ENCODE measurements around the gene APOL3.
"Not testable (repeated sequence)": the region's sequence is repeated elsewhere in the genome, so short reads cannot be mapped to it uniquely, and the experiment has no call there.

APOL3 gene

DNA sequence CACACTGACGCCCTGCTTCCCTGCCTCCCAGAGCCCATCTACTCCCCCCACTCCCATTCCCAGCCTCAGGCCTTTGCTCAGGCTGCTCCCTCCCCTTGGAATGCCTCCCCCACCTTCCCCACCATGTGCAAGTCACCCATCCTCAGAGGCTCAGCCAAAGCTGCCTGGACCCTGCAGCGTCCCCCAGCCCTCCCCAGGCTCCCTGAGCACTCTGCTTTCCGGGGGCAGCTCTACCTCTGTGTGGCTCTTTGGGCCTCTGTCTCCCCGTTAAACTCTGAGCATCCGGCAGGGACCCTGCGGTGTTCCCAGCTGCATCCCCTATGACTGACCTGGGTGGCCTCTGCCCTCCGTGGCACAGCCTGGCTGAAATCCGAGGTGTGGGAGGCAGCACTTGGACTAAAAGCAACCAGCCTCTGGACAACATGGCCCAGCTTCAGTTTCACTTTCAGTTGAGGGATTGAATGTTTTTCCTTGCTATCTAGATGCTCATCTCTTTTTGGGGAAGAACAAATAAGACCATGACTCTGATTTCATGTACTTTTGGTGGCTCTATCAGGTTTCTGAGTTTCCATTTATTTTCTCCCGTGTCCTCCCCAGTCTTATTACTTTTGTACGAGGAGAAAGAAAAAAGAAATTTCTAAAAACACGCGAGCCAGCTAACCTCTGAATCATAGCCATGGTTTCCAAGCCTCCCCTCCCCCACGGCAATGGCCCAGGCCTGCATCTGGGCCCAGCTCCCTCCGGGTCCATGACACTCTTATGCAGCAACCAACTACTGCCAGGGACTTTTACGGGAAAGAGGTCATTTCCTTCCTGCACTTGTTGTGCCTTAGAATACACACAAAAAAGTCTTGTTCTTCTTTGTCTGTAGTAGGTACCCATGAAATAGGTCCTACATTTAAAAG, 3.8 kb downstream of the APOL3 start:
- peak; percentile 48 to 60 (median 58) for DNase-seq

DNA sequence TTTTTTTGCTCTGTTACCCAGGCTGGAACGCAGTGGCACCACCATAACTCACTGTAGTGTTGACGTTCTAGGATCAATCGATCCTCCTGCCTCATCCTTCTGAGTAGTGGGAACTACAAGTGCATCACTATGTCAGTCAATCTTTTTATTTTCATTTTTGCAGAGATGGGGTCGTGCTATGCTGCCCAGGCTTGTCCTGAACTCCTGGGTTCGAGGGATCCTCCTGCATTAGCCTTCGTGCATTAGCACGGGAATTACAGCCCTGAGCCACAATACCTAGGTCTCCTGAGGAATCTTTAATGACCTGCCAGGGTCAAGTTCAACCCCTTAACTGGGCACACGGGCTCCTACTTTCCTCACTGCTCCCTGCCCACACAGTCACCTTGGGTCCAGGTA, 4.4 kb downstream of the APOL3 start:
- DNase-seq, result no peak

GRCh38 chr22:36155702-36156101, 4.9 kb downstream of the APOL3 start:
- DNase-seq, result no peak

DNA sequence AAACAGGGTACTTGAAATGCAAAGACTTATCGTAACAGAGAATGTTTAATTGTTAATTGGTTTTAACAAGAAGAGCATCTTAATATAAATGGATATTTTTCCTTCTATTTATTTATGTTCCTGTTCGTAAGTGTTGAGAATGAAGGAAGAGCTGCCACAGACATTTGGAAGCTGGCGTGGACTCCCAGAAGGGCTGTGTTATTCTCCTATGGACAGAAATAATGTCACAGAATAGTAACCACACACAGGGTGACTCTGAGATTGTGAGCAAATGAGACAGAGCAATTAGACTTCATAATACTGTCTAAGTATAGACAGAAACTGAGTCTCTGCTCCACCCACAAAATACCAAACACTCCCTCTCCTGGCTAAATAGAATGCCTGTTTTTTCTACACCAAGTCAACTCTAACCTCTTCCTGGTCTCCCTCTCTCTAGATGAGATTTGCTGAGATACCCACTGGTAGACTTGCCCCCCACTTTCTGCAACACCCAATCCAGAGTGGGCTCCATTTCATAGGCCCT, 6.1 kb downstream of the APOL3 start:
- no peak for DNase-seq

DNA sequence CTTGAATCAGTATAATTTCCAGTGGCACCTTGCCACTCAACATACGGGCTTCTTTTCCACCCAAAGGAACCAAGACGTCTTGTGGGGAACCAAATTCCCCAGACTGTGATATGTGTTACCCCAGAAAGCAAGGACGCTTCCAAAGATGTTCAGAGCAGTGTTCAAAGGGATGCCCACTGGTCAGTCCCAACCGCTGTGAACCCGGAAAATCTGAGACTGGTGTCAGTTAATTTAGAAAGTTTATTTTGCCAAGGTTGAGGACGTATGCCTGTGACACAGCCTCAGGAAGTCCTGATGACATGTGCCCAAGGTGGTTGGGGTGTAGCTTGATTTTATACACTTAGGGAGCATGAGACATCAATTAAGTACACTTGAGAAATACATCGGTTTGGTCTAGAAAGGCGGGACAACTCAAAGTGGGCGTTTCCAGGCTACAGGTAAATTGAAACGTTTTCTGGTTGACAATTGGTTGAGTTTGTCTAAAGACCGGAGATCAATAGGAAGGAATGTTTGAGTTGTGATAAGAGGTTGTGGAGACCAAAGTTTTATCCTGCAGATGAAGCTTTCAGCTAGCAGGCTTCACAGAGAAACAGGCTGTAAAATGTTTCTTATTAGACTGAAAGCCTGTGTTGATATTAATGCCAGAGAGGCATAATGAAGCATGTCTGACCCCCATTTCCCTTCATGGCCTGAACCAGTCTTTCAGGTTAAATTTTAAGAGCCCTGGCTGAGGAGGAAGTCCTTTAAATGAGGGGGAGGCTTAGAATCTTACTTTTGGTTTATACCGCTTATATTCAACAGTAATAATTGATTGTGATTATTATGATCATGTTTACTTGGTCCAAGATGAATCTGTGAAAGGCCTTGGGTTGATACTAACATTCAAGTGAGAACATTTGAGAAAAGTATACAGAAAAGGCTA, 6.8 kb downstream of the APOL3 start:
- DNase-seq, result no peak

- not testable (repeated sequence) for DNase-seq
These were observed 7.7 kb downstream of the APOL3 start for GRCh38 chr22:36152821-36153220.

GRCh38 chr22:36152088-36152487, 8.5 kb downstream of the APOL3 start:
- no peak for DNase-seq

- DNase-seq, result no peak
These were observed 9.5 kb downstream of the APOL3 start for GRCh38 chr22:36151006-36151595.

DNA sequence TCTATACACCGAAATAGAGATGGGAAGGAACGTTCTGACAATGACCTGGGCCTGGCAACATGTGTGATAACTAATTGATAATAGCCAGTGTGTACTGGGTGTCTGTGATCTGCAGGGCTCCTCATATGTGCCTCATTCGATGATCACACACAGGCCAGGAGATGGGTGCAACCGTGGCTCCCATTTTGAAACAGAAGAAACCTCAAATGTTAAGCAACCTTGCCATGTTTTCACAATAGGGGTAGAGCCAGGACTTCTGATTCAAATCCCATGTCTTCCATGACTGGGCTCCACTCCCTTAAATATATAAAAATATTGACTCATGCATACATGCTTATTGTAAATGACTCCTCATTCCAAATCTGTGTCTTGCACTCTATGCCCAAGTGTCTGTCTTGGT, 11.1 kb downstream of the APOL3 start:
- DNase-seq, result no peak

DNA sequence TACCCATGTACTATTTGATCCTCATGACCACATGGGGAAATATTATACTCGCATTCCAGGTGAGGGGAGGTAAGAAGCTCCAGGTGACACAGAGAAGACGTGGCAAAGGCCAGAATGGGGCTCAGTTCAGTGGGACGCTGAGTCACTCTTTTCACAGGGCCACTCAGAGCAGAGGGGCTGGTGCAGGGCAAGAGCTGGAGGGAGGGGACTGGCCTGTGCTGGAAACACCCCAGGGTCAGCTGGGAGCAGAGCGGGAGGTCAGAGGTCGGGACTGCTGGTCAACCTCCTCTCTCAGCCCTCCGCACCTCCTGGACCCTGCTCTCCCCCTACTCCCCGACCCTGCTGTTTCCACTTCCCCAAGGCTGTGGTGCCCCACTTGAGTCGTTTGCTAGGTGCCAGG, 12.1 kb downstream of the APOL3 start:
- no peak for DNase-seq

DNA sequence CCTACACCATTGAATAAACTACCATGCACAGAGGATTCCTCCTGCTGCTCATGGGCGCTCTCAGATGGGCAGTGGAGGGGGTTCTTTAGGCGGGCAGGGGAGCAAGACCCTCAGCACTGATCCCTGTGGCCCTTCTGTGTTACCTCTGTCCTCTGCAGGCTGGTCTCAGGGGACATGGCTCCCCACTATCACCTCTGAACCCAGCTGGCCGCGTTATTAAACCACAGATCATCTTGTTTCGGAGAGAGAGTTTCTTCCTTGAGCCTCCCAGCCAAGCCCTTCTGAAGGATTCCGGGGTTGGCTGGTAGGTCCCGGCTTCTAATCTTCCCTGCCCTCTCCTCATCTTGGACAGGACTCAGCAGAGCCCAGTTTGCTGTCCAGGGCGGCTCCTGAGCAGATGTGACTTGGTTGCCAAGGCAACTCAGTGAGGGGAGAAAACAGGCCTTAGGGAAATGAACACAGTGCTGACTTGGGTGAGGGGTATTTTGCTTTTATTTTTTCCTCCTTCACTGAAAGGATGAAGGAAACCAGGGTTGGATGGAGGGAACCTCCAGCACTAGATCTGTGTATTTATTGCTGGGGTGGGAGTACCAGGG, 13.3 kb downstream of the APOL3 start:
- no peak for DNase-seq

DNA sequence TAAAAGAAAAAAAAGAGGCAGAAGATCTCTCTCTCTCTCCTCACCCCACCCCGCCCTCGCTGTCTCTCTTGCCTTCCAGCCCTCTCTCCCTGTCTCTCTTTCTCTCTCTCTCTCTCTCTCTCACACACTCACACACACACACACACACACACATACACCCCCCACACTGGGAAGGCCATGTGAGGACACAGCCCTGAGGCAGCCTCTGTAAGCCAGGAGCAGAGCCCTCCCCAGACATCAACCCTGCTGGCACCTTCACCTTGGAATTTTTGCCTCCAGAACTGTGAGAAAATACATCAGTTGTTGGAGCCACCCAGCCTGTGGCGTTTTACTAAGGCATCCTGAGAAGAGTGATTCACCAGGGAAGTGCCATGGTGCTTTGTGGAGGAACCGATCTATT, 14.7 kb downstream of the APOL3 start:
- no peak for DNase-seq

GRCh38 chr22:36144886-36145541, 15.5 kb downstream of the APOL3 start:
- peak in 3 of 6 experiments; percentile 12 to 22 (median 12) for DNase-seq

DNA sequence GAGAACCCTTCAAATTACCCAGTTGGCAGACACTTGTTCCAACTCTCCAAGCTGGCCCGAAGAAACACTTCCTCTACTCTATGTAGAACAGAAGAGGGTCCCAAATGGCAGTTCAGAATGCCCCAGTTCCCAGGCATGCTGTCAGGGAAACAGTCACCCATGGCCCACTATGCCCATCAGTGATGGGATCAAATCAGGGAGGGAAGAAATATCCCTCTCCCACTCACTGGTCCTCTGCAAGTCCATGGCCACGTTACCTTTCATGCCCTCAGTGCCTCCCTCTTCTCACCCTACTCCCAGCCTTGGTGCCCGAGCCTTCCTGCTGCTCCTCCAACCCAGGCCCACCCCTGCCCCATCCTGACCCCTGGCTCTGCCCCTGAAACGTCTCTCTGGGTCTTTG, 16.6 kb downstream of the APOL3 start:
- DNase-seq, result no peak

- DNase-seq, result peak in 1 of 6 experiments; percentile 4
These were observed 17.3 kb downstream of the APOL3 start for GRCh38 chr22:36143066-36143815.

GRCh38 chr22:36141481-36141880, 19.1 kb downstream of the APOL3 start:
- DNase-seq, result no peak

- DNase-seq, result not testable (repeated sequence)
These were observed 21.8 kb downstream of the APOL3 start for GRCh38 chr22:36138709-36139108.

DNA sequence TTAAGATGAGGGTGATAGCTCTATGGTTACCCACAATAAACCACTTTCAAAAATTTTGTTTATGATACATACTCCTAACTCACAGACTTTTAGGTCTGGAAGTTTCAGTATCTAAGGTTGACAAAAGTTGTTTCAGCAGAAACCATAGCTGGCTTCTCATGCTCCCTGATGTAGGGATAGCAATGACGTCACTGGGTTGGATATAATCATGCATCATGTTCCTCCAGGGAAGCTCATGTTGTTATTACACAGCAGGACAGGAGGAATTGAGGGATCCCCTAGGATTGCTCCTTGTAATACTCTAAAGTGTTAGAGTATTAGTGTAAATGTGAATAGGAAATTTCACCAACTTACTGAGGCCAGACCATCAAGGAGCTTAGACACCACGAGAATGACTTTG, 23.6 kb downstream of the APOL3 start:
- no peak for DNase-seq

DNA sequence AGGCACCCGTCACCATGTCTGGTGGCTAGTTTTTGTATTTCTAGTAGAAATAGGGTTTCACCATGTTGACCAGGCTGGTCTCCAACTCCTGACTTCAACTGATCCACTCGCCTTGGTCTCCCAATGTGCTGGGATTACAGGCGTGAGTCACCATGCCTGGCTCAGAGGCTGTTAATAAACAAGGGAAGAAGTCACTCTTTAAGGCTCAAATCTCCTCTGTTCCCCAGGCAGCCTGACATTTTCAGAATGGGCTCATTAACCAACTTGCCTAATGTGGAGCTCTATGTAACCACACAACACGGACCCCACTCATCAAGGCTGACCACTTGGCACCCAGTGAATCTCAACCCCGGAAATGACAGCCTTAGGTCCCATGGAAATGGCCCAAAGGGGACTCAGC, 24.1 kb downstream of the APOL3 start:
- DNase-seq, result no peak

DNA sequence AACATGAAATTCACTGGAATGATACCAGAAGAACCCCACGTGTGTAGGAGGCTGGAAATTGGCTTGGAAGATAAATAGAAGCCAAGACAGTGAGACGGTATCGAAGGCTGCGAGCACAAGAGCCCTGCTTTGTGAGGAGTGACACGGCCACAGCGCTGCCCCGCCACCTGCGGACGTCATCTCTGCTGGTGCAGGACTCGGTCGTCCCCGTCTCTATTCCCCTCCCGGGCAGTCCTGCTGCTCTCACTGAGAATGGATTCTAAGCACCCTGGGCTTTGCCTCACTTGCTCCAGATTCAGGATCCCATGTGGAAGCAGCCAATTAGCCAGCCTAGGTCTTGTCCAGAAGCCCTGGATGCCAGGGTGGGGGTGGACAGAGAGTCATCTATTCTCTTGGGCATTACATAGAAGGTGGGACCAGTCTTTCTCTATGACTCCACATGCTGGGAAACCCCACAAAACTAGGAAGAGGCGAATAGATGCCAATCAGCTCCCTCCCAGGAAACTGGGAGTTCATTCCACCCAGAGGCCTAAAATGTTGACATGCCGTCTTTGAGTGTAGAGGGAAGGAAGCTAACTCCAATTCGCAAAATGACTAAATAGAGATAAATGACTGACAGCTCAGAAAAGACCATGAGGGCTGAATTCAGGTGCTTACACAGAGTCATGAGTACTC, 25.1 kb downstream of the APOL3 start:
- no peak for DNase-seq

DNA sequence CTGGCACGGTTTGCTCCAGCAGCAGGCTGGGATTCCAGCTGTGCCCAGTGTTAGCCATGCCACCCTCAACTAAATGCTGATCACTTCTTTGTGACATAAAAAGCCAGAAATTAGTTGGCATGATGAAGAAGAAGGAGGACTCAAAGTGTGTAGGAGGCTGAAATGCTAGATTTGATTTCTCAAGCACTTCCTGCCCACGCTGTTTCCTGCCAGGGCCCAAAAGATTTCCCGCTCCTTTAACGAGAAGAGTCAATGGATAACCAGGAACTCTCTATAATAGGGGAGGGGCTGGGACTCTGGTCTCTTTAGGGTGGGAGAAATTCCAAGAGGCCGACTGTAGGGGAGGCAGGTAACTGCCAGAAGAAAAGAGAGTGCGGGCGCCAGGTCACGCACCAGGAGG, 26.4 kb downstream of the APOL3 start:
- DNase-seq, result no peak
